Fibroblast of pulmonary artery (primary cell): ENCODE data around the gene COL25A1.

Experiments
- DNase-seq: peaks from one replicate; pipeline ENCODE4 v3.0.0-alpha.2; 2010; ENCODE audit warnings: low read depth
- H3K4me3 ChIP-seq: replicated peaks from 2 replicates; pipeline ENCODE4 v1.5.1; 2011; ENCODE audit warnings: low read depth, mild to moderate bottlenecking, control low read depth, low read length, moderate library complexity
- TF ChIP-seq, protein P1 (sequence below): IDR thresholded peaks from 2 replicates; pipeline ENCODE4 v1.5.1; 2011; ENCODE audit warnings: mild to moderate bottlenecking, control low read depth, low read length, inconsistent platforms; ENCODE audit errors: missing control alignments

COL25A1 gene

DNA sequence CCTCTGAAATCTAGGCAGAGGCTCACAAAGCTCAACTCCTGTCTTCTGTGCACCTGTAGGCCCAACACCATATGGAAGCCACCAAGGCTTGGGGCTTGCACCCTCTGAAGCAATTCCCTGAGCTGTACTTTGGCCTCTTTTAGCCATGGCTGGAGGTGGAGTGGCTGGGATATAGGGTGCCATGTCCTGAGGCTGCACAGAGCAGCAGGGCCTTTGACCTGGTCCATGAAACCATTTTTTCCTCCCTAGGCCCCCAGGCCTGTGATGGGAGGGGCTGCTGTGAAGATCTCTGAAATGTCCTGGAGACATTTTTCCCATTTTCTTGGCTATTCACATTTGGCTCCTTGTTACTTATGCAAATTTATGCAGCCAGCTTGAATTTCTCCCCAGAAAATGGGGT, 20.9 kb upstream of the COL25A1 start:
- TF ChIP-seq, protein P1, sequence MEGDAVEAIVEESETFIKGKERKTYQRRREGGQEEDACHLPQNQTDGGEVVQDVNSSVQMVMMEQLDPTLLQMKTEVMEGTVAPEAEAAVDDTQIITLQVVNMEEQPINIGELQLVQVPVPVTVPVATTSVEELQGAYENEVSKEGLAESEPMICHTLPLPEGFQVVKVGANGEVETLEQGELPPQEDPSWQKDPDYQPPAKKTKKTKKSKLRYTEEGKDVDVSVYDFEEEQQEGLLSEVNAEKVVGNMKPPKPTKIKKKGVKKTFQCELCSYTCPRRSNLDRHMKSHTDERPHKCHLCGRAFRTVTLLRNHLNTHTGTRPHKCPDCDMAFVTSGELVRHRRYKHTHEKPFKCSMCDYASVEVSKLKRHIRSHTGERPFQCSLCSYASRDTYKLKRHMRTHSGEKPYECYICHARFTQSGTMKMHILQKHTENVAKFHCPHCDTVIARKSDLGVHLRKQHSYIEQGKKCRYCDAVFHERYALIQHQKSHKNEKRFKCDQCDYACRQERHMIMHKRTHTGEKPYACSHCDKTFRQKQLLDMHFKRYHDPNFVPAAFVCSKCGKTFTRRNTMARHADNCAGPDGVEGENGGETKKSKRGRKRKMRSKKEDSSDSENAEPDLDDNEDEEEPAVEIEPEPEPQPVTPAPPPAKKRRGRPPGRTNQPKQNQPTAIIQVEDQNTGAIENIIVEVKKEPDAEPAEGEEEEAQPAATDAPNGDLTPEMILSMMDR, result no peak
- no peak for DNase-seq
- no peak overlapping the region for H3K4me3 ChIP-seq

DNA sequence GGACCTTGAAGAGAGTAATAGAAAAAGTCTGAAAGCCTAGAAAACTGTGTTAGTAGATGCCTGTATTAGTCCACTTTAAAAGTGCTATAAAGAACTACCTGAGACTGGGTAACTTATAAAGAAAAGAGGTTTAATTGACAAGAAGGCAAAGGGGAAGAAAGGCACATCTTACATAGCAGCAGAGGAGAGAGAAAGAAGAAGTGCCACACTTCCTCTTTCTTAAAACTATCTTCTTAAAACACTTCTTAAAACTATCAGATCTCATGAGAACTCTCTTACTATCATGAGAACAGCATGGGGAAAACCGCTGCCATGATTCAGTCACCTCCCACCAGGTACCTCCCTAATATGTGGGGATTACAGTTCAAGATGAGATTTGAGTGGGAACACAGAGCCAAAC, 18.8 kb upstream of the COL25A1 start:
- DNase-seq, result no peak
- no peak overlapping the region for H3K4me3 ChIP-seq
- TF ChIP-seq, protein P1, result no peak

DNA sequence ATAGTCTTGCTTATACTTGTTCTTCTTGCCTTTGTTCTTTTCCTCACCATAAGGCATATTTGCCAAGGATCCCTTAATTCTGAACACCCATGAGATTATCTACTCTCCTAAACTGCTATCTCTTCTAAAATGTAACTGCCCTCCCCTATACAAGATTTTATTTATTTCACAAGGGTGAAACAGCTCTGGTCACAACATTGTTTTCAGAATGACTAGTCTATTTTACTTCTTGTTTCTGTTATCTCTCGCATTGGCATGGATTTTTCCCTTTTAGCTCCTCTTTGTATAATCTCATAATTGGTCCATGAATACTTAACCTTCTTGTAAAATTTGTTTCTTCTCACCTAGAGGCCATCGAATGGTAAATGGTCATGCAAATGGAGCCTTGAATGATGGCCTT, 17.2 kb upstream of the COL25A1 start:
- DNase-seq, result no peak
- TF ChIP-seq, protein P1, result no peak

DNA sequence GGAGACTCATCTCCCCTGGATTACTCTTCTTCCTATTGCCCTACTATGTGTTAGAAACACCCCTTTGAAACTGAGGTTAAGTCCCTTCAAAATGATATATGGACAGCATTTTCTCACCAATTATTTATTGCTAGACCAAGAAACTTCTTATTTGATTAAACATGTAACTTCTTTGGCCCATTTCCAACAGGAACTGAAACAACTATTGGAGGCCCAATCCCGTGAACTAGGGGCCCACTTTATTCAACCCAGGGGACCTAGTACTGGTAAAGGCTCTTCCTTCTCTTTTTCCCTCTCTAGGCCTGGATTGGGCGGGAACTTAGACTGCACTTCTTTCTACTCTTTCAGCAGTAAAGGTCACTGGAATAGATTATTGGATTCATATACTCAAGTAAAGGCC, 16.7 kb upstream of the COL25A1 start:
- TF ChIP-seq, protein P1, result no peak
- H3K4me3 ChIP-seq, result no peak overlapping the region
- DNase-seq, result no peak

More for the DNA sequence above, 17.2 kb upstream of the COL25A1 start:
- H3K4me3 ChIP-seq, result no peak overlapping the region

DNA sequence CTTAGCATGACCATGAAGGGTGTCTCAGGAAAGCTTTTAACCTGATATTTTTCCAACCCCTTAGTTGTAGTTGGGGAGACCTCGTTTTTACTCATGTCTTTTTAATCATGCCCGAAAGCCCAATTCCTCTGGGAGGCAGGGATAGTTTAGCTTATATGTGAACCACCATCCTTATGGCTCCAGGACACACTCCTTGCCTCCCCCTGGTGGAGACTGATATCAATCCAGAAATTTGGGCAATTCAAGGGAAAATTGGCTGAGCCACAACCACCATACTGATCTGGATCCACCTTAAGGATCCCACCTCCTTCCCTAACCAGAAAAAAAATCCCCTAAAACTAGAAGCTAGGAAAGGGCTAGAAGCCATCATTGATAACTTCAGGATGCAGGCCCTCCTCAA, 13.4 kb upstream of the COL25A1 start:
- no peak for DNase-seq
- no peak overlapping the region for H3K4me3 ChIP-seq
- TF ChIP-seq, protein P1, result peak; percentile 19

DNA sequence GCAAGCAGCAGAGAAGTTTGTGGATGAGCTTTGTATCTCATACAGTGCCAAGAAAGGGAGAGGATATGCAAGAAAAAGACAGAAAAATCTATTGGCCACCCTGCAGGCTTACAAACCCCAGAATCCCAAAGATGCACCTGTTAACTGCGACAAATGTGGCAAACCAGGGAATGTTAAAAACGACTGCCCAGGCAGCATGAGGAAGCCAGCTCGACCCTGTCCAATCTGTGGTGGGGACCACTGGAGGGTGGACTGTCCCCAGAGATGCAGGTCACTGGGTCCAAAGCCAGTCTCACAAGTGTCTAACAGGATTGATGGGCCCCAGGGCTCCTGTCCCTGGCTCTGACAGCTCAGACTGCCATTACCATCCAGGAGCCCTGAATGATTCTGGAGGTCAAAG, 12.9 kb upstream of the COL25A1 start:
- no peak for DNase-seq
- TF ChIP-seq, protein P1, result no peak
- H3K4me3 ChIP-seq, result no peak overlapping the region
